Fibroblast of the aortic adventitia (primary cell): ENCODE results near the gene LCE6A. TPM values are rescaled to one million over a fixed set of nuclear protein-coding genes. Genes with fewer than 3 reads are reported as not detected.
A peak's percentile ranks its signal among the peaks of the same experiment; 100 is the strongest.

Experiments
- DNase-seq: peaks from one replicate; pipeline ENCODE4 v3.0.0-alpha.2; 2010; ENCODE audit warnings: low read depth
- H3K4me3 ChIP-seq: 2 replicates; pipeline ENCODE4 v1.5.1; 2011; ENCODE audit warnings: low read depth, mild to moderate bottlenecking, control low read depth, low read length, moderate library complexity
- CTCF ChIP-seq: IDR thresholded peaks from 2 replicates; pipeline ENCODE4 v1.5.1; 2011; ENCODE audit warnings: mild to moderate bottlenecking, low read length, control low read depth, inconsistent platforms; ENCODE audit not compliant: insufficient read depth
- total RNA-seq: library from RNA; depleted of rRNA; stranded (reverse); fragments of >200 nt; gene quantifications from 2 replicates; pipeline ENCODE4 v1.2.3, GENCODE V29; 2012; ENCODE audit warnings: low replicate concordance

LCE6A gene
- total RNA-seq, 1 donor, result not detected

- no peak for TF ChIP-seq CTCF
- no peak overlapping the region for H3K4me3 ChIP-seq
- DNase-seq, result no peak
These were observed 37.7 kb downstream of the LCE6A start for GRCh38 chr1:152880316-152880715.

- H3K4me3 ChIP-seq, result no peak overlapping the region
- no peak for DNase-seq
- TF ChIP-seq CTCF, result no peak
These were observed 38.3 kb downstream of the LCE6A start for GRCh38 chr1:152880907-152881306.

GRCh38 chr1:152884085-152884484 lies 41.4 kb downstream of the LCE6A start:
- DNase-seq, result no peak
- TF ChIP-seq CTCF, result no peak
- H3K4me3 ChIP-seq, result no peak overlapping the region

- TF ChIP-seq CTCF, result no peak
- DNase-seq, result no peak
- H3K4me3 ChIP-seq, result no peak overlapping the region
These were observed 41.9 kb downstream of the LCE6A start for GRCh38 chr1:152884506-152884905.

- peak; percentile 37 for DNase-seq
- H3K4me3 ChIP-seq, result no peak overlapping the region
- no peak for TF ChIP-seq CTCF
These were observed 42.4 kb downstream of the LCE6A start for GRCh38 chr1:152884966-152885624.

GRCh38 chr1:152886085-152886484 lies 43.4 kb downstream of the LCE6A start:
- TF ChIP-seq CTCF, result no peak
- no peak overlapping the region for H3K4me3 ChIP-seq
- peak; percentile 24 for DNase-seq
